GM12892 (cell line): ENCODE data around the gene IRAK2.

Experiments used
- POLR2AphosphoS5 ChIP-seq: IDR thresholded peaks from 2 replicates; pipeline ENCODE4 v1.6.1; 2011; ENCODE audit warnings: low read depth, low read length, control low read depth
- TAF1 ChIP-seq: IDR thresholded peaks from 2 replicates; pipeline ENCODE4 v1.6.1; 2011; ENCODE audit warnings: low read depth, mild to moderate bottlenecking, control low read depth, low read length, borderline replicate concordance

- TF ChIP-seq POLR2AphosphoS5, result no peak
- no peak for TF ChIP-seq TAF1
Measured at GRCh38 chr3:10265833-10266232, 101.1 kb downstream of the IRAK2 start.
